Measurements from ENCODE around the gene FFAR1.

Gene FFAR1

GRCh38 chr19:35392742-35393715, 45.3 kb downstream of the FFAR1 start:
- peak; percentile 6 for DNase-seq (ENCODE audit: low spot score)

- peak; percentile 7 for DNase-seq (ENCODE audit: low spot score)
These were observed 47.9 kb downstream of the FFAR1 start for GRCh38 chr19:35395382-35396199.

- DNase-seq (ENCODE audit: low spot score), result no peak
These were observed 48.7 kb downstream of the FFAR1 start for GRCh38 chr19:35396240-35396885.

- no peak for DNase-seq (ENCODE audit: low spot score)
These were observed 49.4 kb downstream of the FFAR1 start for GRCh38 chr19:35397064-35397463.
